ENCODE measurements around the gene VPS26A.
A peak's percentile ranks its signal among the peaks of the same experiment; 100 is the strongest.

Gene VPS26A

GRCh38 chr10:69179089-69179742, 55.2 kb downstream of the VPS26A start:
- DNase-seq: no peak

DNA sequence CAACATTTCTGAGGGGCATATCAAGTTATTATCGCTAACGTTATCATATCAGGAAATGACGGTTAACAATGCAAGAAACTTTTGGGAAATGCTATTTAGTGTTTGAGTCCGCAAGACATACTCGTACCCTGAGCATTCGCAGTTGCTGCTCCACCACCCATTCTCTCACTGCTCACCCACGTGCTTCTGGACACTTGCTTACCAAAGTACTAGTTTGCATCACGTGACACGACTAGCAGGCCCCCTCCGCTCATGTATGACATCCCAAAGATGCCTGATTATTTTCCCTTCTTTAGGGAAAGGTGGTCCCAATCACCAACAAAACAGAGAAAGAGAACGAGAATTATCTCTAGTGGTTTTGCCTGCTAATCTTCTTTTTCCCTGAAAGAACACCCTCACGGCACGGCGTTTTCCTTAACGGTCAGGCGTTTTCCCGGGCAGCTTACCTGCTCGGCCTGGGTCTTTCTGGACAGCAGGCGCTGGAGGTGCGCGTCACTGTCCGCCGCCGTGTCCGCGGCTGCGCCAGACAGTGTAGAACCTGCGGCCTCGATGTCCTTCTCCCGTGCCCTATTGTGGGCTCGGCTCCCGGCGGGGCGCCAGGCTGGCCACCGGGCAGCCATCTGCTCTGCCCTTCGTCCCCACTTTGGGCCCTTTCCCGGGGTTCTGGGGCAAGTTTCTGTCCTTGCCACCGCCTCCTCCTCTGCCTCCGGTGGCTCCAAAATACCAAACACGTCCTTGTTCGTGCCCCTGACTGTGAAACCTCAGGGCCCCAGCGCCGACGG, 56.0 kb downstream of the VPS26A start, which contains the start of gene SUPV3L1:
TSS of gene SUPV3L1 (plus strand) at position 492 of the 782 bp plus-strand sequence. CDS start at position 550, 58 bp downstream.
- peak; percentile 93 for DNase-seq

GRCh38 chr10:69180525-69181204, 56.7 kb downstream of the VPS26A start:
- DNase-seq: no peak

DNA sequence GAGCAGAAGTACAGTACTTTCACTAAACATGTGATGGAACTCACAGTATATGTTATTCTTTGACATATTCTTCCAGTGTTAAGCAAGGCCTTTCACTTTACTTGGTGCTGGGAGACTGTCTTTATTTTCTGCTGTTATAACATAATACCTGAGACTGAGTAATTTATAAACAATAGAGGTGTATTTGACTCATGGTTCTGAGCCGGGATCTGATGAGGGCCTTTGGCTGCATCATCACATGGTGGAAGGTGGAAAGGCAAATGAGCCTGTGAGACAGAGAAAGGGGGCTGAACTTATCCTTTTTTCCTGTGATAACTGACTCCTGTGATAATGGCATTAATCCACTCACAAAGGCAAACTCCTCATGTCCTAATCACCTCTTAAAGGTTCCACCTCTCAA, 57.5 kb downstream of the VPS26A start:
- no peak for DNase-seq

GRCh38 chr10:69182005-69182404, 58.0 kb downstream of the VPS26A start:
- no peak for DNase-seq

DNA sequence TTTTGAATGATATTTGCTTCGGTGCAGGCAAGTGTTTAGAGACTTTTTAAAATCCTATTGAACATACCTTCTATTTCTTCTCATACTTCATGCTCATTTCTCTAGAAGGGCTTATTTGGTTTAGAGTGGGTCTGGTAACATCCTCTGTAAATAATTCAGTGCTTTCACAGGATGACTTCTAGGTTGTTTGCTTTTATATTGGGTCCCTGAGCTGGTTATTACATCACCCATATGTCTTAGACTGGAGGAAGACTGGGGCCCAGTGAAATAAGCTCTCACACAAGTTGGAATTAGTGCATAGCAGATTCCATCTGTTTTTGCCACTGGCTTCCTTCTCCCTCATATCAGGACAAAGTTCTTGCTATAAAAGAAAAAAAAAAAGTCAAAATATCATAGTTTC, 62.5 kb downstream of the VPS26A start:
- no peak for DNase-seq

- no peak for DNase-seq
Observed at GRCh38 chr10:69201045-69201444, 77.1 kb downstream of the VPS26A start.

DNA sequence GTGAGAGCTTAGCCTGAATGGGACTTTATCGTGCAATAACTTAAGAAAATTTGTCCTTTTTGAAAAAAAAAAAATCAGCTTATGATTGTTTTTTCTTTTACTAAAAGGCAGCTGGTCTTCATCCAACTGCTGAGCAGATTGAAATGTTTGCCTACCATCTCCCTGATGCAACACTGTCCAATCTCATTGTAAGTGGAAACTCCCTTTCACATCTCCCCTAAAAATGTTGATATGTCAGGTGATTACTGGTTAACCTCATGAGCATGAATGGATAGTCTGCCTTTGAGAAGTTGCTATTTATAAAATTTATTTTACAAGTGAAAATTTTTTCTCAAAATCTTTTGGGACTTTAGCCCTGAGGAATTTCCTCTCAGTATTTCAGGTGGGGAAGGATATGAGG, 78.4 kb downstream of the VPS26A start:
- no peak for DNase-seq

DNA sequence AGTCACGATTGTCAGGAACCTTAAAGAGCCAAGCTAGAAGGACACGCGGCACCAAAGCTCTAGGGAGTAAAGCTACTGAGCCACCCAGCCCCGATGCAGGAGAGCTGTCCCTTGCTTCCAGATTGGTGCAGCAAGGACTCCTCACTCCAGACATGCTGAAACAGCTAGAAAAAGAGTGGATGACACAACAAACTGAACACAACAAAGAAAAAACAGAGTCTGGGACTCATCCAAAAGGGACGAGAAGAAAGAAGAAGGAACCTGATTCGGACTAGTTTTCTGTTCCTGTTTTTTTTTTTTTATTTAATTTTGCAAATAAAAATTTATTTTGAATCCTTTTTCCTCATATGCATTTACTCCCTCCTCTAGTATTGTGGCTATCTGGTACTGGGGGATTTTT, 84.8 kb downstream of the VPS26A start:
- DNase-seq: no peak

GRCh38 chr10:69209787-69210484, 86.0 kb downstream of the VPS26A start:
- DNase-seq: no peak

- DNase-seq: no peak
Observed at GRCh38 chr10:69211104-69211503, 87.1 kb downstream of the VPS26A start.

- no peak for DNase-seq
Observed at GRCh38 chr10:69211524-69211923, 87.5 kb downstream of the VPS26A start.

- no peak for DNase-seq
Observed at GRCh38 chr10:69213591-69214311, 89.8 kb downstream of the VPS26A start.

DNA sequence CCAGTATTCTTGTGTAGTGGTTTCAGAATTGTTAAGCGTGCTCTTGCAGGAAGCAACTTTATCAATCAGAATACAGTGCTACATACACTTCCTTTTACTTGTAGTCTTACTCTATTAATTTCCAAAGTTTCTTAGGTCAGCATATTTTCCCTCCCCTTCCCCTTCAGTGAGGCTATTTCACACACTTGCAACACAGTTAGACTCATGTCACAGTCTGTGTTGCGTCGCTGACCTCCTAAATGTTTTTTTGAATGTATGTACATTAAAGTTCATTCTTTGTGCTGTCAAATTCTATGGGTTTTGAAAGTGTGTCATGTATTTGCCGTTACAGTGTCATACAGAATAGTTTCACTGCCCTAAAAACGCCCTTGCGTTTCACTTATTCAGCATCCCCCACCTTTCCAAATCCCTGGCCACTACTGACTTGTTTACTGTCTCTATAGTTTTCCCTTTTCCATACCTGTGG, 90.7 kb downstream of the VPS26A start:
- no peak for DNase-seq

- no peak for DNase-seq
Observed at GRCh38 chr10:69215405-69216171, 91.6 kb downstream of the VPS26A start.

DNA sequence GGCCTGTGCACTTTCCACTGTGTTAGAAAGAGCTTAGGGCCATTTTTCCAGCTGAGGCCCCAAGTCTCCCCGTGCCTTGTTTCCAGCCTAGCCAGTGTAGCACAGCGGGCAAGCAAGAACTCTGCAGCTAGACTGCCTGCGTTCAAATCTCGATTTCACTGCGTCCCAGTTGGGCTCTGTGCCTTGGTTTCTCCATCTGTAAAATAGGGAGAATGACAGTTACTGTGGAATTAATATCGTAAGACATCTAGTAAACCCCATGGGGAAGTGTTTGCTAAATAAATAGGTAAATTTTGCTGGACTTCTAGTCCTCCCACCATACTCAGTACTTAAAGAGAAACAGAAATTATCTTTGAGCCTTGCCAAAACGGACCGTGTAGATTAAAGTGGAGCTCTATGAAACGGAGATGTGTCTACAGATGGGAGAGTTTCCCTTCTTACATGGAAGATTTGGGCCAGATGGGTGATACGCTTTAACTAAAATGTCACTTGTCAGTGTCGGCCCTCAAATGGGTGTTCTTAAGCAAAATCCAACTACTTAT, 92.7 kb downstream of the VPS26A start:
- DNase-seq: no peak

- DNase-seq: no peak
Observed at GRCh38 chr10:69217119-69217754, 93.3 kb downstream of the VPS26A start.

DNA sequence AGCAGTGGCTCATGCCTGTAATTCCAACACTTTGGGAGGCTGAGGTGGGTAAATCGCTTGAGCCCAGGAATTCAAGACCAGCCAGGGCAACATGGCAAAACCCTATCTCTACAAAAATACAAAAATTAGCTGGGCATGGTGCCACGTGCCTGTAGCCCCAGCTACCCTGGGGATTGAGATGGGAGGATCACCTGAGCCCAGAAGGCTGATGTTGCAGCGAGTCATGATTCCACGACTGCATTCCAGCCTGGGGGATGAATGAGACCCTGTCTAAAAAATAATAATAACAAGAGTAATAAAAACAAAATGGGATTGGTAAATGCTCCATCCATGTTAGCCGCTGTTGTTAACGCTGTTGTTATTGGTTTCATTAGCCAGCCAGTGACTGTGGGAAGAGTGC, 94.9 kb downstream of the VPS26A start:
- no peak for DNase-seq

DNA sequence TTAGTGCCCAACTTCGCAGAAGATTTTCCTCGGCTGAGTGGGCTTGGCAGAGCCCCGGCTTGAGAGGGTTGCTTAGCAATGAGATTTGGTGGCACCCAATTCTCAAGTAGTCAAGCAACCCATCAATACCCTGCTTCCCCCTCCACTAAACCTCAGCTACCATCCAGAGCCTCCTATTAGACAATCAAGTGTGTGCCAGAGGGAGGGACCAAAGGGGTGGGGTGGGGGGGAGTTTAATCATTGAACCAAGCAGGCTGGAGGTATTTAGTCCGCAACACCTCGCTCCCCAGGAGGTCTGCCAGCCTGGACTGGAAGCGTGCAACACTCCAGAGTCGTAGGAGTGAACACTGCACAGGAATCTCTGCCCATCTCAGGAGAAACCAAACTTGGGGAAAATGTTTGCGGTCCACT, 96.1 kb downstream of the VPS26A start, which contains the start of gene HKDC1:
TSS of gene HKDC1 (plus strand) at position 292 of the 411 bp plus-strand sequence. CDS start at position 396, 104 bp downstream.
- DNase-seq: no peak

GRCh38 chr10:69220507-69220906, 96.5 kb downstream of the VPS26A start:
- DNase-seq: no peak
